ENCODE results near the gene PAK4. TPM values are rescaled to one million over a fixed set of nuclear protein-coding genes. Genes with fewer than 3 reads are reported as not detected.

PAK4 gene
- total and polyA plus RNA-seq, 2 of the 8 experiments (the other 6 are each of a cell fraction or from before 2014, with no cell fraction given), result 50.7 to 64.4 TPM

GRCh38 chr19:39193803-39194202 lies 68.2 kb downstream of the PAK4 start:
- Histone ChIP-seq H2BK20ac (ENCODE audit: low read length) (0 out of 2 replicates have a peak overlapping the region, but pooled peaks have one; percentile 48), H3K23me2 (ENCODE audit: low read depth, low read length) (peaks cover 8% of the 10 kb centered on the region; the same call in 1 of the 2 replicates), H2AK5ac (ENCODE audit: low read depth, low read length) (peak overlapping the region; percentile 95; the same call in 1 of the 2 replicates), H4K5ac (ENCODE audit: insufficient read length, low read depth, low read length) (no peak overlapping the region), H3K23ac (ENCODE audit: insufficient read length) (no peak overlapping the region), H2BK120ac (replicated peaks; ENCODE audit: low read depth, low read length) (no peak overlapping the region), H3K4me2 (ENCODE audit: insufficient read depth in 1 of 2, low read depth in 2 of 2, low read length in 2 of 2) (no peak overlapping the region), H2AFZ (ENCODE audit: low read length) (no peak overlapping the region), H3K4ac (replicated peaks; ENCODE audit: insufficient read length, low read depth, low read length) (no peak overlapping the region), H4K20me1 (replicated peaks in 1 of 2; ENCODE audit: control insufficient read depth in 1 of 2, insufficient read depth in 2 of 2, low read length in 2 of 2) (peaks cover 0 to 2% of the 10 kb centered on the region in 2 experiments), H3K14ac (ENCODE audit: insufficient read length) (no peak overlapping the region), H2BK15ac (ENCODE audit: low read length) (peak overlapping the region; percentile 88; the same call in 1 of the 2 replicates), H3K9me3 (ENCODE audit: insufficient read depth in 2 of 2, low read depth in 1 of 2, low read length in 1 of 2) (no peaks in the 10 kb centered on the region), H3K56ac (replicated peaks; ENCODE audit: insufficient read length, low read depth, low read length) (no peak overlapping the region), H3K18ac (ENCODE audit: extremely low read depth, low read length) (no peak overlapping the region), H3K4me1 (replicated peaks in 1 of 4; ENCODE audit: control insufficient read depth in 3 of 4, insufficient read depth in 4 of 4, low read length in 3 of 4) (peaks cover 0 to 9% (median 8%) of the 10 kb centered on the region in 4 experiments; a peak in 6 of 7 replicates), H4K8ac (ENCODE audit: extremely low read depth, insufficient read depth, low read length) (no peak overlapping the region), H3K4me3 (ENCODE audit: extremely low read depth in 1 of 4, insufficient read depth in 2 of 4, low read depth in 3 of 4, low read length in 4 of 4) (no peak overlapping the region), H2BK5ac (ENCODE audit: low read depth, low read length) (no peak overlapping the region), H3K27me3 (replicated peaks in 1 of 4; ENCODE audit: control insufficient read depth in 3 of 4, extremely low read depth in 1 of 4, insufficient read depth in 3 of 4, low read length in 3 of 4) (peaks cover 11 to 25% (median 21%) of the 10 kb centered on the region in 4 experiments), H3K27ac (ENCODE audit: low read depth, low read length) (no peak overlapping the region), H3K79me1 (ENCODE audit: low read depth, low read length) (no peaks in the 10 kb centered on the region), H3K36me3 (ENCODE audit: control insufficient read depth in 2 of 4, insufficient read depth in 4 of 4, low read length in 3 of 4) (no peaks in the 10 kb centered on the region), H2BK12ac (ENCODE audit: low read depth, low read length) (0 out of 2 replicates have a peak overlapping the region, but pooled peaks have one; percentile 80), H4K91ac (replicated peaks; ENCODE audit: insufficient read length, low read length) (peak overlapping the region; percentile 55), H3K79me2 (ENCODE audit: control insufficient read depth in 1 of 2, insufficient read depth in 2 of 2, low read length in 2 of 2) (no peaks in the 10 kb centered on the region), H3K9ac (replicated peaks in 1 of 4; ENCODE audit: extremely low read depth in 1 of 4, low read depth in 3 of 4, low read length in 3 of 4) (0 out of 7 replicates have a peak overlapping the region, but pooled peaks of 1 of the 4 experiments have one; percentile 37)
- ChIA-PET CTCF (ENCODE audit: partially characterized antibody) (interaction anchor here (0.6 to 7.1 kb wide), 5 partner anchors 11 to 436 kb away, joined by 3 to 53 read pairs (median 3); no protein-coding TSS in a partner anchor), POLR2A (ENCODE audit: partially characterized antibody) (no interaction called here)
- FAIRE-seq (no peak), DNase-seq (ENCODE audit: low read depth in 1 of 2, low spot score in 2 of 2) (no peak)
- 62% methylated on average over 8 of the region's 8 CpGs; no CpG with 5 or more reads in 1 of the 2 experiments for WGBS, 2 experiments (ENCODE audit: extremely low coverage in 1 of 2, insufficient coverage in 1 of 2, insufficient read length in 1 of 2, insufficient replicate concordance in 2 of 2, low coverage in 1 of 2, low lambda C conversion rate in 2 of 2, missing lambda C conversion rate in 1 of 2)
- TF ChIP-seq ATF2 (IDR thresholded peaks at IDR 0.05; ENCODE audit: low read length), result no peak
- TF ChIP-seq EGR1 (IDR thresholded peaks at IDR 0.05; ENCODE audit: borderline replicate concordance, low read depth, low read length), result no peak
- TF ChIP-seq E2F6 (IDR thresholded peaks at IDR 0.05), result no peak
- no peak for TF ChIP-seq BCL11A (IDR thresholded peaks at IDR 0.05; ENCODE audit: low read depth in 2 of 2, low read length in 2 of 2)
- TF ChIP-seq EP300 (IDR thresholded peaks at IDR 0.05; ENCODE audit: borderline replicate concordance in 1 of 2, low read depth in 2 of 2, low read length in 2 of 2), result no peak
- TF ChIP-seq ASH2L (IDR thresholded peaks at IDR 0.05; ENCODE audit: low read length), result no peak
- no peak for TF ChIP-seq SRF (IDR thresholded peaks at IDR 0.05; ENCODE audit: low read depth, low read length)
- TF ChIP-seq, protein P1, sequence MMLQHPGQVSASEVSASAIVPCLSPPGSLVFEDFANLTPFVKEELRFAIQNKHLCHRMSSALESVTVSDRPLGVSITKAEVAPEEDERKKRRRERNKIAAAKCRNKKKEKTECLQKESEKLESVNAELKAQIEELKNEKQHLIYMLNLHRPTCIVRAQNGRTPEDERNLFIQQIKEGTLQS (IDR thresholded peaks at IDR 0.05; ENCODE audit: insufficient read depth, low read depth, low read length), result no peak
- TF ChIP-seq NANOG (IDR thresholded peaks at IDR 0.05; ENCODE audit: insufficient read depth, low read depth, low read length, poor library complexity, severe bottlenecking), result no peak
- no peak for TF ChIP-seq TAF1 (IDR thresholded peaks at IDR 0.05; ENCODE audit: low read depth, low read length)
